ENCODE results near the gene DHCR24.

GRCh38 chr1:54904476-54905048, 17.6 kb upstream of the DHCR24 start:
- TF ChIP-seq CTCF (conservative IDR thresholded peaks at IDR 0.05; ENCODE audit: low read length): no peak
- no peak for TF ChIP-seq EZH2phosphoT487 (IDR thresholded peaks at IDR 0.05; ENCODE audit: borderline replicate concordance)

Measured in Loucy (cell line).